H9 (cell line): ENCODE measurements around the gene ATXN10. TPM values are rescaled to one million over a fixed set of nuclear protein-coding genes. Genes with fewer than 3 reads are reported as not detected.

Experiments
- DNase-seq: peaks from one replicate; pipeline ENCODE4 v3.0.0-alpha.2; 2017
- H2AFZ ChIP-seq: one replicate; pipeline ENCODE4 v1.6.1; 2013; ENCODE audit warnings: mild to moderate bottlenecking, low read length, control low read depth, moderate library complexity
- H2AK5ac ChIP-seq: 2 replicates; pipeline ENCODE4 v1.6.1; 2013; ENCODE audit warnings: low read length, control low read depth, mixed read lengths; ENCODE audit not compliant: insufficient read length
- H2BK120ac ChIP-seq: one replicate; pipeline ENCODE4 v1.6.1; 2013; ENCODE audit warnings: low read depth, mild to moderate bottlenecking, low read length, control low read depth, inconsistent platforms; ENCODE audit not compliant: poor library complexity, severe bottlenecking
- H2BK12ac ChIP-seq: 2 replicates; pipeline ENCODE4 v1.6.1; 2013; ENCODE audit warnings: low read length, control low read depth, mixed read lengths, low read depth; ENCODE audit not compliant: insufficient read length
- H2BK15ac ChIP-seq: 2 replicates; pipeline ENCODE4 v1.6.1; 2013; ENCODE audit warnings: low read depth, low read length, control low read depth
- H2BK20ac ChIP-seq: one replicate; pipeline ENCODE4 v1.6.1; 2013; ENCODE audit warnings: low read depth, mild to moderate bottlenecking, low read length, control low read depth, inconsistent platforms; ENCODE audit not compliant: poor library complexity, severe bottlenecking
- H2BK5ac ChIP-seq: 2 replicates; pipeline ENCODE4 v1.6.1; 2013; ENCODE audit warnings: low read length, control low read depth, mixed read lengths; ENCODE audit not compliant: insufficient read length
- H3K14ac ChIP-seq: 2 replicates; pipeline ENCODE4 v1.6.1; 2013; ENCODE audit warnings: low read length, control low read depth; ENCODE audit not compliant: insufficient read depth
- H3K18ac ChIP-seq: 2 replicates; pipeline ENCODE4 v1.6.1; 2013; ENCODE audit warnings: low read depth, mild to moderate bottlenecking, mixed read lengths, low read length, control low read depth; ENCODE audit not compliant: insufficient read length
- H3K23ac ChIP-seq: 2 replicates; pipeline ENCODE4 v1.6.1; 2013; ENCODE audit warnings: low read length, control low read depth, mixed read lengths, low read depth; ENCODE audit not compliant: insufficient read length
- H3K23me2 ChIP-seq: 2 replicates; pipeline ENCODE4 v1.6.1; 2013; ENCODE audit warnings: low read depth, mild to moderate bottlenecking, mixed read lengths, low read length, control low read depth; ENCODE audit not compliant: insufficient read length, poor library complexity, severe bottlenecking
- H3K27ac ChIP-seq: 2 replicates; pipeline ENCODE4 v1.5.1; 2013; ENCODE audit warnings: low read length, control low read depth, mixed read lengths, low read depth; ENCODE audit not compliant: insufficient read length
- H3K27me3 ChIP-seq: 2 replicates; pipeline ENCODE4 v1.6.1; 2013; ENCODE audit warnings: low read length, control low read depth, inconsistent platforms; ENCODE audit not compliant: insufficient read depth
- H3K4ac ChIP-seq: 2 replicates; pipeline ENCODE4 v1.6.1; 2013; ENCODE audit warnings: low read depth, mild to moderate bottlenecking, control low read depth, inconsistent platforms, low read length, moderate library complexity
- H3K4me1 ChIP-seq: 2 replicates; pipeline ENCODE4 v1.6.1; 2013; ENCODE audit warnings: low read length, control low read depth, inconsistent platforms; ENCODE audit not compliant: insufficient read depth
- H3K4me2 ChIP-seq: 2 replicates; pipeline ENCODE4 v1.6.1; 2013; ENCODE audit warnings: low read length, control low read depth, mixed read lengths; ENCODE audit not compliant: insufficient read length, insufficient read depth
- H3K56ac ChIP-seq: 2 replicates; pipeline ENCODE4 v1.6.1; 2013; ENCODE audit warnings: low read depth, mild to moderate bottlenecking, mixed read lengths, low read length, control low read depth; ENCODE audit not compliant: insufficient read length
- H3K79me1 ChIP-seq: 2 replicates; pipeline ENCODE4 v1.6.1; 2013; ENCODE audit warnings: low read depth, mild to moderate bottlenecking, moderate library complexity, low read length, control low read depth, inconsistent platforms; ENCODE audit not compliant: insufficient read depth, poor library complexity, severe bottlenecking
- H3K79me2 ChIP-seq: 2 replicates; pipeline ENCODE4 v1.6.1; 2013; ENCODE audit warnings: low read length, control low read depth, inconsistent platforms; ENCODE audit not compliant: insufficient read depth
- H3K9ac ChIP-seq: 2 replicates; pipeline ENCODE4 v1.6.1; 2013; ENCODE audit warnings: low read length, control low read depth, mixed read lengths; ENCODE audit not compliant: insufficient read length; ENCODE audit errors: extremely low read depth
- H3K9me3 ChIP-seq: one replicate; pipeline ENCODE4 v1.6.1; 2013; ENCODE audit warnings: low read depth, low read length, inconsistent platforms; ENCODE audit not compliant: control insufficient read depth
- H3T11ph ChIP-seq: one replicate; pipeline ENCODE4 v1.6.1; 2013; ENCODE audit warnings: mild to moderate bottlenecking, low read length, control low read depth, inconsistent platforms
- H4K20me1 ChIP-seq: one replicate; pipeline ENCODE4 v1.6.1; 2013; ENCODE audit not compliant: control insufficient read depth, insufficient read length, insufficient read depth
- H4K5ac ChIP-seq: 2 replicates; pipeline ENCODE4 v1.6.1; 2013; ENCODE audit warnings: low read depth, mild to moderate bottlenecking, mixed read lengths, low read length, control low read depth; ENCODE audit not compliant: insufficient read length
- H4K8ac ChIP-seq: replicated peaks from 2 replicates; pipeline ENCODE4 v1.6.1; 2013; ENCODE audit warnings: low read length, control low read depth, mixed read lengths, low read depth; ENCODE audit not compliant: insufficient read length
- H4K91ac ChIP-seq: 2 replicates; pipeline ENCODE4 v1.6.1; 2013; ENCODE audit warnings: low read depth, mild to moderate bottlenecking, moderate library complexity, mixed read lengths, low read length, control low read depth; ENCODE audit not compliant: insufficient read length
- H3K27ac Mint-ChIP-seq, 3 experiments: 2 replicates in 2 of 3; 3 replicates in 1 of 3; pipeline ENCODE4 v1.8.0; 2020 to 2021; ENCODE audit warnings: mixed read lengths in 3 of 3, mild to moderate bottlenecking in 1 of 3, moderate library complexity in 1 of 3
- H3K27me3 Mint-ChIP-seq: 2 replicates; pipeline ENCODE4 v1.8.0; 2021; ENCODE audit warnings: low read depth, mild to moderate bottlenecking, moderate library complexity, mixed read lengths
- H3K36me3 Mint-ChIP-seq, 3 experiments: 2 replicates in 2 of 3; 3 replicates in 1 of 3; pipeline ENCODE4 v1.8.0; 2020 to 2021; ENCODE audit warnings: low read depth in 3 of 3, mixed read lengths in 3 of 3; ENCODE audit not compliant: insufficient read depth in 1 of 3
- H3K4me1 Mint-ChIP-seq, 2 experiments: 2 replicates each; pipeline ENCODE4 v1.8.0; 2020; ENCODE audit warnings: mixed read lengths in 2 of 2
- H3K4me3 Mint-ChIP-seq, 2 experiments: 2 replicates in 1 of 2; 3 replicates in 1 of 2; pipeline ENCODE4 v1.8.0; 2020 to 2021; ENCODE audit warnings: mild to moderate bottlenecking in 2 of 2, mixed read lengths in 2 of 2, moderate library complexity in 1 of 2
- H3K9me3 Mint-ChIP-seq, 2 experiments: 2 replicates in 1 of 2; 3 replicates in 1 of 2; pipeline ENCODE4 v1.8.0; 2020; ENCODE audit warnings: mild to moderate bottlenecking in 2 of 2, mixed read lengths in 2 of 2, moderate library complexity in 1 of 2
- CTCF ChIP-seq: fragments of 200-600 bp; sonication (generic); conservative IDR thresholded peaks from 3 replicates; pipeline ENCODE4 v1.8.0; 2021; ENCODE audit warnings: antibody characterized with exemption, mild to moderate bottlenecking
- WGBS: extraction: QIAGEN DNeasy Blood & Tissue Kit; methylation state at CpG from one replicate; pipeline ENCODE4 v1.1.7; 2013; ENCODE audit warnings: missing lambda C conversion rate, low lambda C conversion rate, mixed read lengths; ENCODE audit not compliant: insufficient read length; ENCODE audit errors: extremely low coverage; 5-methylcytosine and 5-hydroxymethylcytosine counted together
- total RNA-seq: library from RNA; stranded (reverse); gene quantifications from 2 replicates; pipeline ENCODE4 v1.2.1, GENCODE V29; 2021

Gene ATXN10
- total RNA-seq, 1 experiment from 2014 or later: 210 TPM

DNA sequence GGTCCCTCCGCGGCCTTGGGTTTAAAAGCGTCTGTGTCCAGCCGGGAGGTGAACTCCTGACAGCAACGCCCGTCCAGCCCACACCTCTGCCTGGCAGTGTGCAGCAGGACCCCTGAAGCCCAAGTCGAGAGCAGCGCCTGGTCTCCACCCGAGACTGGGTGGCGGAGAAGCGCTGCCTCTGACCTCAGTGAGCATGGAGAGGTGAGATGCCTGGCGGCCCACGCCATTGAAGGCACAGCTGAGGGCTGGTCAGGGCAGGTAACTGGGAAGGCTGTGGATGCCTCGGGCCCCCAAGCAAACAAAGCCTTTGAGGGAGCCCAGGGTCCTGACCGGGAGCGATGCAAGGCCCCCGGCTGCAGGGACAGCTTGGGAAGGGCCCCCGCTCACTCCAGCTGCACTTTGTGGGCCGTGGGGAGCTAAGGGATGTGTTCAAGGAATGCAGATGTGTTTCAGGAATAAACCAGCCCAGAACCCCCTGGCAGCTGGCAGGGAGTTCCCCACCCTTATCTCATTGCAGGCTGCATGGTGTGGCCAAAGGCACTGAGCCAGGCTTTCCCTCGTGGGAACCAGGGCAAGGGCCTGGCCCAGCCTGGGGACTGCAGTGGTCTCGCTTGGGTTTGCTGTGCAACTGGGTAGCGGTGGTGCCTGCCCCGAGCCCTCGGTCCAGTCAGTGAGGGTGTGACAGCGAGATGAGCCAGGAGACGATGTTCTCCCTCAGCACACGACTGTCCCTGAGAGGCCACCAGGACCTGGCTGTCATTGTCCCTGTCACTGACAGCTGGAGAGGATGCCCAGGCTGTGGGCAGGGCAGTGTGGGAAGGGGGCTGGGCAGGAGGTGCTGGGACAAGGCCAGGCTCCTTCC, 212.8 kb downstream of the ATXN10 start:
- Histone ChIP-seq H2AK5ac (no peak overlapping the region), H2BK120ac (no peak overlapping the region), H4K91ac (no peak overlapping the region), H4K5ac (no peak overlapping the region), H3K4ac (no peak overlapping the region), H3K9me3 (no peaks in the 10 kb centered on the region), H4K20me1 (no peaks in the 10 kb centered on the region), H3K27ac (no peak overlapping the region), H3T11ph (no peak overlapping the region), H3K79me1 (no peaks in the 10 kb centered on the region), H3K23ac (no peak overlapping the region), H3K27me3 (peaks cover 3% of the 10 kb centered on the region; the same call in 1 of the 2 replicates), H3K14ac (no peak overlapping the region), H3K4me2 (no peak overlapping the region), H3K56ac (no peak overlapping the region), H3K9ac (no peak overlapping the region), H3K23me2 (no peaks in the 10 kb centered on the region), H2AFZ (no peak overlapping the region), H2BK20ac (no peak overlapping the region), H3K4me1 (no peaks in the 10 kb centered on the region), H4K8ac (no peak overlapping the region), H3K79me2 (no peaks in the 10 kb centered on the region), H2BK5ac (no peak overlapping the region), H2BK12ac (no peak overlapping the region), H3K18ac (no peak overlapping the region), H2BK15ac (no peak overlapping the region)
- Mint-ChIP-seq H3K4me3 (no peak overlapping the region), H3K9me3 (no peaks in the 10 kb centered on the region), H3K27me3 (peaks cover 3% of the 10 kb centered on the region; the same call in 1 of the 2 replicates), H3K36me3 (no peaks in the 10 kb centered on the region), H3K27ac (no peak overlapping the region), H3K4me1 (peaks cover 0 to 16% of the 10 kb centered on the region in 2 experiments; a peak in 2 of 4 replicates)
- peak; percentile 24 for DNase-seq
- WGBS: no CpG with 5 or more reads among the region's 27 CpGs
- no peak for TF ChIP-seq CTCF
